Omental fat pad (tissue), 4 donors: ENCODE data around the gene ZNF260. TPM values are rescaled to one million over a fixed set of nuclear protein-coding genes. Genes with fewer than 3 reads are reported as not detected.
A peak's percentile ranks its signal among the peaks of the same experiment; 100 is the strongest.
"Not testable (repeated sequence)": the region's sequence is repeated elsewhere in the genome, so short reads cannot be mapped to it uniquely, and the experiment has no call there.

ENCODE experiments used
- ATAC-seq: fragments of 150-250 bp; one replicate; pipeline ENCODE4 v1.9.1; 2016; ENCODE audit warnings: mild to moderate bottlenecking, moderate library complexity; ENCODE audit not compliant: low FRiP score
- DNase-seq: peaks from one replicate; pipeline ENCODE4 v3.0.0-alpha.2; 2019; ENCODE audit warnings: low spot score
- CTCF ChIP-seq, 3 donors: fragments of 450-650 bp; IDR thresholded peaks; one replicate each; pipeline ENCODE4 v1.5.1; 2016 to 2017; ENCODE audit warnings: antibody characterized with exemption in 3 of 3, mild to moderate bottlenecking in 3 of 3, moderate library complexity in 2 of 3
- total RNA-seq, 4 donors: library from RNA; depleted of rRNA; stranded (reverse); fragments of >200 nt; gene quantifications; one replicate each; pipeline ENCODE4 v1.1.0, GENCODE V29; 2016

Gene ZNF260
- total RNA-seq, 4 donors from 2014 or later, result 5.3 to 31.5 (median 9.1) TPM

- no peak for ATAC-seq
- TF ChIP-seq CTCF (IDR thresholded peaks at IDR 0.05), result no peak
- DNase-seq, result no peak
Observed at GRCh38 chr19:36514012-36514612, 14.0 kb downstream of the ZNF260 start.

GRCh38 chr19:36508325-36508724, 19.7 kb downstream of the ZNF260 start:
- TF ChIP-seq CTCF (IDR thresholded peaks at IDR 0.05), result no peak
- DNase-seq (no peak), ATAC-seq (no peak)

- no peak for TF ChIP-seq CTCF (IDR thresholded peaks at IDR 0.05)
- DNase-seq (no peak), ATAC-seq (no peak)
Observed at GRCh38 chr19:36501973-36502372, 26.1 kb downstream of the ZNF260 start.

- ATAC-seq, result no peak
- no peak for TF ChIP-seq CTCF (IDR thresholded peaks at IDR 0.05)
- DNase-seq, result no peak
Observed at GRCh38 chr19:36497001-36497400, 31.1 kb downstream of the ZNF260 start.

GRCh38 chr19:36492689-36493453, 35.2 kb downstream of the ZNF260 start:
- peak; percentile 42 for DNase-seq

GRCh38 chr19:36490846-36491245, 37.2 kb downstream of the ZNF260 start:
- DNase-seq, ATAC-seq: not testable (repeated sequence)

More at GRCh38 chr19:36492689-36493453, 35.2 kb downstream of the ZNF260 start:
- not testable (repeated sequence) for ATAC-seq

- DNase-seq (peak; percentile 38), ATAC-seq (peak; percentile 94)
- no peak for TF ChIP-seq CTCF (IDR thresholded peaks at IDR 0.05)
Observed at GRCh38 chr19:36489920-36490415, 38.1 kb downstream of the ZNF260 start.
